Measurements from ENCODE around the gene P3H1. TPM values are rescaled to one million over a fixed set of nuclear protein-coding genes. Genes with fewer than 3 reads are reported as not detected.

P3H1 gene
- polyA plus RNA-seq, 3 donors: 12.9 to 28.1 (median 22.7) TPM

GRCh38 chr1:42750041-42750440 lies 16.8 kb downstream of the P3H1 start:
- 93 to 96% (median 94%) methylated on average over 12 of the region's 12 CpGs for WGBS, 3 donors

DNA sequence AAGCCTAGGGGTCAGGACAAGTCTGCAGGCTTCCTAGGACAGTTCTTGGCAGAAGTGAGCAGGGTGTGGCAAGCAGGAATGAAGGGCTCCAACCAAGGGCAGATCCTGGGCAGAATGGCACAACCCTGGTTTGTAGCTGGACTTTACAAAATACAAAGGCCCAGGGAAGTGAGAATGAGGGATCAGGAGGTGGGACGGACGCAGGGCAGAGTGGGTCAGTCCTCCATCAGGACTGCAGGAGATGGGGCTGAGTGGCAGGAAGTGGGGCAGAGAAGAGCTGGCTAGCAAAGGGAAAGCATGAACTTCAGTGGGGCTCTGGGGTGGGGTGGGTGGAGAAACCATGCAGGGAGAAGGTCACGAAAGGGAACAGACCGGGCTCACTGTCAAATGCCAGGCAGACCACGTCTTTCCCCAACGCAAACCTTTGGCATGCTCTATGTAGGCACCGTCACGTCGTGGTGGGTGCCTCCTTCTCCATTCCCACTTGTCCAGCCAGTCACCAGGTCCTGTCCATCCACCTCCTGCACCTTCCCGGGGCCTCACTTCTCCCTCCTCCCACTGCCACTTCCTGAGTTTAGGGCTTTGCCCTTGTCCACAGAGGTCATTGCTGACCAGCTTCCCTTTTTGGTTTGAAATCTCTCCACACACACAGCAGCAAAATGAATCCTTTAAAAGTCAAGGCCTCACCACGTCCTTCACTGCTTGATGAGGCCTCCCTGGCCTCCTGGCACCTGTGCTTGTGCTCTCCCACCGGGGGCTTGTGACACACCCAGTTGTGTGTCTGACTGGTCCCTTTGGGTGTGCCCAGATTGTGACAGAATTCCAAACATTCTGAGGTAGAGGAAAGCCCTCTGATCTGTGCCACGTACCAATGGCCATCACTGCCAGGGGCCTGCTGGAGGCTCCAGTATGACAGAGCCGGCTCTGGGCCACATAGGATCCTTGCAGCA lies 18.1 kb downstream of the P3H1 start:
- 76 to 85% (median 77%) methylated on average over 14 of the region's 14 CpGs for WGBS, 3 donors
- no peak overlapping the region for H3K27ac ChIP-seq (ENCODE audit: low read depth, low read length)

More at GRCh38 chr1:42750041-42750440, 16.8 kb downstream of the P3H1 start:
- H3K27ac ChIP-seq (ENCODE audit: low read depth, low read length): no peak overlapping the region

GRCh38 chr1:42748021-42748420 lies 18.8 kb downstream of the P3H1 start:
- H3K27ac ChIP-seq (ENCODE audit: low read depth, low read length): no peak overlapping the region
- WGBS, 3 donors: 80 to 88% (median 84%) methylated on average over 10 of the region's 10 CpGs

DNA sequence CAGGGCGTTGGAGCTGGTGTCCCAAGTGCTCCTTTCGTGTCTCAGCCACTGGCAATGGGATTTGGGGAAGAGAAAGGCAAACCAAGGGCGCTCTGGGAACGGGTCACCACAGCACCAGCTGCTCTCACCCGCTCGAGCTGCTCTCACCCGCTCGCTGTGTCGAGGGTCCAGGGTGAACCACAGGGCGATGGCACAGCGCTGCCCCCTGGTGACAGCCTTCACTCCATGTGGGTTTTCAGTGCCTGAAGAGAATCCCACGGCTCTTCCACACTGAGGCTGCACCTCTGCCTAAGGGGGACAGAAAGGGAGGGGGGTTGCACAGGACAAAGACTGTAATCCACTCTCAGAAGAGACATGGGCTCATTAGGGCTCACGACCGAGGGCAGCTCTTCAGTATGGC lies 19.7 kb downstream of the P3H1 start:
- H3K27ac ChIP-seq (ENCODE audit: low read depth, low read length): no peak overlapping the region
- WGBS, 3 donors: 43 to 58% (median 56%) methylated on average over 14 of the region's 14 CpGs

GRCh38 chr1:42746436-42747105 lies 20.3 kb downstream of the P3H1 start:
- 90 to 91% (median 90%) methylated on average over 12 of the region's 12 CpGs for WGBS, 3 donors
- H3K27ac ChIP-seq (ENCODE audit: low read depth, low read length): no peak overlapping the region

DNA sequence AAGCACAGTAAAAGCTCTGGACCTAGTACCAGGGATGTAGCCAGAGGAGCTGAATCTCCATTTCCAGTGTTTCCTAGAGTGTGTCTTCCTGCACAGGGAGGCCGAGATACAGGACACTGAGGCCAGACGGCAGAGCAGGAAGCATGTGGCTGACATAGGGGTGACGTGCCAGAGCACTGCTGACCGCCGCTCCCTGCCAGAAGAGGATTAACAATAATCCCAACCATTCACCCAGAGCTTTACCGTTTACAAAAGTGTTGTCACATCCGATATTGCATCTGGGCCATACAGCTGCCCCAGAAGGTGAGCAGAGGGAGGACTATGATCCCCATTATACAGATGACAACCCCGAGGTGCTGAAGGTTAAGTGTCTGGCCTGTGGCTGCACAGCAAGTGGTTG lies 21.0 kb downstream of the P3H1 start:
- no peak overlapping the region for H3K27ac ChIP-seq (ENCODE audit: low read depth, low read length)
- 73 to 83% (median 83%) methylated on average over 8 of the region's 8 CpGs for WGBS, 3 donors

GRCh38 chr1:42744148-42744413 lies 22.7 kb downstream of the P3H1 start:
- WGBS, 3 donors: 90 to 93% (median 92%) methylated on average over 9 of the region's 9 CpGs
- no peak overlapping the region for H3K27ac ChIP-seq (ENCODE audit: low read depth, low read length)

DNA sequence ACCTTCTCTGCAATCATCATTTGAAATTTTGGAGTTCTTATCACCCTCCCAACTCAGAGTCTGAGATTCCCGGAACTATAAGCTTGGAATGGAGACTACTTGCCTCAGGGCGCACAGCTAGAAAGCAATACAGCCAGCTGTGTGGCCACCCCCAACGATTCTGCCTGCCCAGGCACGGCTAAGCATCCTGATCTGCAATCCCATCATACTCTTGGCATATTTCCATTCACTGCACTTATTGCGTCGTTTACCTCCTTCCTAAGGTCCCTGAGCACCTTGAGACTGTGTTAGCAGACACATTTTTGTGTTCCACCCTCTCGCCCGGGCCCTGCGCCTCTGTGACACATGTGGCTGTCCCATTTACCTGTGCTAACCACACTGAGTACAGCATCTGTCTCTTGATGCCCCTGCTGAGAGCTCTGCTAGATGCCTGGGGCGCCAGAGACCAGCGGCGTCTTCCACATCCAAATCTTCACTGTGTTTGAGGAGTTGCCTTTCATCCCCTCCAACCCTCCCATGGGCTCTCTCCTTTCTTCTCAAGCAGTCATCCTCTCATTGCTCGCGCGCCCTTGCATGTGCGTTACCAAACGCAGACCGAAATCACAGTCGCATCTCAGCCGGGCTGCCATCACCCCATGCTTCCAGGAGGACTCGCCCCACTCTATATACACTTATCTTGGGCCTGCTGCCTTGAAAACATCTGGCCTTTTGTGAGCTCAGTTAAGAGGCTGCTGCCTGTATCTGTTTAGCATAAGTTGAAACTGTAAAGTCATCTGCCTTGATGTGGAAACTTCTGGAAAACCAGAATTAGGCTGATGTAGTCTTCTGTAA lies 23.3 kb downstream of the P3H1 start:
- H3K27ac ChIP-seq (ENCODE audit: low read depth, low read length): no peak overlapping the region
- 78 to 84% (median 79%) methylated on average over 21 of the region's 21 CpGs for WGBS, 3 donors

- 77 to 91% (median 87%) methylated on average over 9 of the region's 9 CpGs for WGBS, 3 donors
- H3K27ac ChIP-seq (ENCODE audit: low read depth, low read length): no peak overlapping the region
Measured at GRCh38 chr1:42742617-42743316, 24.1 kb downstream of the P3H1 start.

GRCh38 chr1:42742141-42742540 lies 24.7 kb downstream of the P3H1 start:
- H3K27ac ChIP-seq (ENCODE audit: low read depth, low read length): no peak overlapping the region
- WGBS, 3 donors: 90 to 93% (median 92%) methylated on average over 8 of the region's 8 CpGs

DNA sequence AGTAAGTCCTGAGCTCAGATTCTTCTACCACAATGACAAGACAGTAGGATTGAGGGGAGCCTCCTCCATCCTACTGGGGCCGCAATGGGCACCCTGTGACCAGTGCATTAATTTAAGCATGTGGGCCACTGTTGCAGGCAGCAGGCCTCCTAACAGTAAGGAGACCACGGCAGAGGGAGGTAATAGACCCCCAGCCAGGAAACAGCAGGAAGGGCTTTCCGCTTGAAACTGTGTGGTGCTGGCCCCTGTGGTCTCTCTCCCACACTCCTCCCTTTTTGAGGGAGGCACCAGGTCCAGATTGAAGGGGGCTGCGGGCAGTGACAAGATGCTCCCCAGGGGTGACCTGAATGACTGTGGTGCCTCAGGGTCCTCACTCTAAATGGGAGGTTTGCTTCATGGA lies 25.1 kb downstream of the P3H1 start:
- 80 to 95% (median 82%) methylated on average over 4 of the region's 4 CpGs for WGBS, 3 donors

GRCh38 chr1:42740851-42741580 lies 25.8 kb downstream of the P3H1 start:
- WGBS, 3 donors: 77 to 84% (median 81%) methylated on average over 18 to 19 of the region's 19 CpGs
- H3K27ac ChIP-seq (ENCODE audit: low read depth, low read length): no peak overlapping the region

More for the DNA sequence above, 25.1 kb downstream of the P3H1 start:
- no peak overlapping the region for H3K27ac ChIP-seq (ENCODE audit: low read depth, low read length)

GRCh38 chr1:42739753-42740700 lies 26.8 kb downstream of the P3H1 start, which contains the start of gene CLDN19:
TSS of gene CLDN19 (minus strand) at chr1:42740236. CDS start at chr1:42740063, 173 bp downstream.
- no peak within 1 kb of the TSS for H3K27ac ChIP-seq (ENCODE audit: low read depth, low read length)
- WGBS, 3 donors: 66 to 76% (median 76%) methylated on average over 22 to 27 of the region's 27 CpGs

GRCh38 chr1:42738678-42739226 lies 28.1 kb downstream of the P3H1 start:
- no peak overlapping the region for H3K27ac ChIP-seq (ENCODE audit: low read depth, low read length)
- WGBS, 3 donors: 83 to 89% (median 86%) methylated on average over 8 of the region's 8 CpGs

DNA sequence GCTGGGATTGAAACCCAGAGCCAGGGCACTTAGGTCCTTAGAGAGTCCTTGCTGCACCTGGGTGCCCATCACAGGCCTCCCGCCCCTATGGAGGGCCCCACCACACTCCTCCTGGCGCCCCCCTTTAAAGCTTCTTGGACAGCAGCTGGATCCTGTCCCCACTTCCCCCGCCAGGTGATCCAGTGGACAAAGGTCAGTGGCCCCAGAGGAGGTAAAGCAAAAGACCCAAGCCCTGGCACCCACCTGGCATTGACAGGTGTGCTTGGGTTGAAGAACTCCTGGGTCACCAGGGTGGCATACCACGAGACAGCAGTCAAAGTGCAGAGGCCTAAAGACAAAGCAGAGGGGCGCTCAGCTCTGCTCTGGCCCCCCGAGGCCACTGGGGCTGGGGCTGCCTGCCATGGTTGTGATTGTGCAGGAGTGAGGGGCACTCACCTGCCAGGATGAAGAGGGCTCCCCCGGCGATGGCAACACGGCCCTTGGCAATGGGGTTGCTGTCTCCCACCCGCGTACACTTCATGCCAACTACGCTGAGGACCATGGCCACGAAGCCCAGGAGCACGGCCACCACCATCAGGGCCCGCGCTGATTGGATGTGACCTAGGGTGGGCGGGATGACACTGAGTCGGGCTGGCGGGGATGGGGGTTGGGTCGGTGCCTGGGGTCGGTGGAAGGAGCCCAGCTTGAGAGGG lies 28.7 kb downstream of the P3H1 start:
- H3K27ac ChIP-seq (ENCODE audit: low read depth, low read length): no peak overlapping the region
- 84 to 91% (median 91%) methylated on average over 20 to 21 of the region's 21 CpGs for WGBS, 3 donors

GRCh38 chr1:42737257-42737656 lies 29.6 kb downstream of the P3H1 start:
- WGBS, 3 donors: 25 to 30% (median 26%) methylated on average over 4 to 5 of the region's 5 CpGs
- H3K27ac ChIP-seq (ENCODE audit: low read depth, low read length): no peak overlapping the region
